ENCODE data around the gene RASSF3.
"Not testable (repeated sequence)": the region's sequence is repeated elsewhere in the genome, so short reads cannot be mapped to it uniquely, and the experiment has no call there.

Gene RASSF3

GRCh38 chr12:64580681-64581080, 29.6 kb upstream of the RASSF3 start:
- no peak for TF ChIP-seq ZNF565 (CRISPR knock-in tag; conservative IDR thresholded peaks at IDR 0.05; ENCODE audit: low read depth)
- TF ChIP-seq GLIS3 (CRISPR knock-in tag; IDR thresholded peaks at IDR 0.05), result no peak
- no peak for TF ChIP-seq TSHZ2 (CRISPR knock-in tag; IDR thresholded peaks at IDR 0.05)
- no peak for TF ChIP-seq BACH2 (CRISPR knock-in tag; IDR thresholded peaks at IDR 0.05; ENCODE audit: borderline replicate concordance)
- no peak for TF ChIP-seq ZFP30 (CRISPR knock-in tag; IDR thresholded peaks at IDR 0.05)
- no peak for TF ChIP-seq ESRRG (CRISPR knock-in tag; IDR thresholded peaks at IDR 0.05)
- no peak for TF ChIP-seq CSDC2 (CRISPR knock-in tag; IDR thresholded peaks at IDR 0.05)
- no peak for TF ChIP-seq RARB (CRISPR knock-in tag; IDR thresholded peaks at IDR 0.05)
- TF ChIP-seq ISL1 (CRISPR knock-in tag; IDR thresholded peaks at IDR 0.05), result no peak
- TF ChIP-seq ZNF70 (CRISPR knock-in tag; IDR thresholded peaks at IDR 0.05), result no peak
- no peak for TF ChIP-seq ZC3H10 (CRISPR knock-in tag; IDR thresholded peaks at IDR 0.05)
- TF ChIP-seq ARNTL (CRISPR knock-in tag; IDR thresholded peaks at IDR 0.05; ENCODE audit: borderline replicate concordance, low read depth), result no peak
- TF ChIP-seq ZNF8 (CRISPR knock-in tag; IDR thresholded peaks at IDR 0.05), result no peak
- no peak for TF ChIP-seq CSRNP3 (CRISPR knock-in tag; IDR thresholded peaks at IDR 0.05)
- no peak for TF ChIP-seq ZFP3 (CRISPR knock-in tag; IDR thresholded peaks at IDR 0.05)
- no peak for TF ChIP-seq PPARA (CRISPR knock-in tag; IDR thresholded peaks at IDR 0.05; ENCODE audit: borderline replicate concordance)
- no peak for TF ChIP-seq OSR1 (CRISPR knock-in tag; IDR thresholded peaks at IDR 0.05)
- ATAC-seq, result no peak

- TF ChIP-seq CREB5 (CRISPR knock-in tag; IDR thresholded peaks at IDR 0.05; ENCODE audit: low read depth) (no peak), CSDC2 (CRISPR knock-in tag; IDR thresholded peaks at IDR 0.05) (no peak), ARNTL (CRISPR knock-in tag; IDR thresholded peaks at IDR 0.05; ENCODE audit: borderline replicate concordance, low read depth) (no peak), TOX (CRISPR knock-in tag; IDR thresholded peaks at IDR 0.05; ENCODE audit: borderline replicate concordance) (no peak), OSR1 (CRISPR knock-in tag; IDR thresholded peaks at IDR 0.05) (no peak), ZNF565 (CRISPR knock-in tag; conservative IDR thresholded peaks at IDR 0.05; ENCODE audit: low read depth) (no peak)
- no peak for ATAC-seq
Observed at GRCh38 chr12:64582114-64582513, 28.2 kb upstream of the RASSF3 start.

- ATAC-seq, result no peak
- TF ChIP-seq PPARA (CRISPR knock-in tag; IDR thresholded peaks at IDR 0.05; ENCODE audit: borderline replicate concordance) (no peak), BACH2 (CRISPR knock-in tag; IDR thresholded peaks at IDR 0.05; ENCODE audit: borderline replicate concordance) (no peak), CSRNP3 (CRISPR knock-in tag; IDR thresholded peaks at IDR 0.05) (no peak), PATZ1 (CRISPR knock-in tag; IDR thresholded peaks at IDR 0.05; ENCODE audit: borderline replicate concordance) (no peak), ISL1 (CRISPR knock-in tag; IDR thresholded peaks at IDR 0.05) (no peak)
Observed at GRCh38 chr12:64582862-64583261, 27.4 kb upstream of the RASSF3 start.

- not testable (repeated sequence) for ATAC-seq
Observed at GRCh38 chr12:64583395-64583770, 26.9 kb upstream of the RASSF3 start.

Measured in SK-N-SH treated with all-trans-retinoic acid at 6 μM for 48 hours (cell line).